Neural crest cell (in vitro differentiated cells): Measurements from ENCODE around the gene ERVV-1. TPM values are rescaled to one million over a fixed set of nuclear protein-coding genes. Genes with fewer than 3 reads are reported as not detected.

ENCODE experiments used
- DNase-seq: peaks from one replicate; pipeline ENCODE4 v3.0.0; 2021; ENCODE audit warnings: low read depth, mixed read lengths, low spot score
- H3K27ac Mint-ChIP-seq: one replicate; pipeline ENCODE4 v1.8.0; 2021; ENCODE audit warnings: mild to moderate bottlenecking, mixed read lengths; ENCODE audit not compliant: unreplicated experiment
- H3K27me3 Mint-ChIP-seq: 2 replicates; pipeline ENCODE4 v1.8.0; 2021; ENCODE audit warnings: low read depth, mild to moderate bottlenecking, mixed read lengths
- H3K36me3 Mint-ChIP-seq: 2 replicates; pipeline ENCODE4 v1.8.0; 2021; ENCODE audit warnings: low read depth, mild to moderate bottlenecking, mixed read lengths
- H3K4me1 Mint-ChIP-seq: 2 replicates; pipeline ENCODE4 v1.8.0; 2021; ENCODE audit warnings: mixed read lengths
- H3K4me3 Mint-ChIP-seq: one replicate; pipeline ENCODE4 v1.8.0; 2021; ENCODE audit warnings: mild to moderate bottlenecking, mixed read lengths
- H3K9me3 Mint-ChIP-seq: 2 replicates; pipeline ENCODE4 v1.8.0; 2021; ENCODE audit warnings: mixed read lengths
- CTCF ChIP-seq: fragments of 200-600 bp; sonication (generic); conservative IDR thresholded peaks from 2 replicates; pipeline ENCODE4 v1.5.0; 2021; ENCODE audit warnings: antibody characterized with exemption, mild to moderate bottlenecking
- total RNA-seq: library from RNA; stranded (reverse); gene quantifications from 2 replicates; pipeline ENCODE4 v1.2.1, GENCODE V29; 2021

Gene ERVV-1
- total RNA-seq, 1 donor from 2014 or later = not detected

DNA sequence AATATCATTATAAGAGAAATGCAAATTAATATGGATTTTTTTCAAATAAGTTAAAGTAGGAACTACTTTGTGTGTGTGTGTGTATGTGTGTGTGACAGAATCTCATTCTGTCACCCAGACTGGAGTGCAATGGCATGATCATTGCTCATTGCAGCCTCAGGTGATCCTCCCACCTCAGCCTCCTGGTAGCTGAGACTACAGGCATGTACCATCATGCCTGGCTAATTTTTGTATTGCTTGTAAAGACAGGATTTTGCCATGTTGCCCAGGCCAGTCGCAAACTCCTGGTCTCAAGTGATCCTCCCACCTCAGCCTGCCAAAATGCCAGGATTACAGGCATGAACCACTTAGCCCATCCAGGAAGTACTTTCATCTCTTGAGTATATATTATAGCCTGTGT lies 27.6 kb downstream of the ERVV-1 start:
- DNase-seq = no peak
- Mint-ChIP-seq H3K27me3 (no peaks in the 10 kb centered on the region), H3K9me3 (peaks cover 2% of the 10 kb centered on the region), H3K36me3 (peaks cover 3% of the 10 kb centered on the region), H3K4me3 (no peak overlapping the region), H3K4me1 (peaks cover 11% of the 10 kb centered on the region), H3K27ac (no peak overlapping the region)
- no peak for TF ChIP-seq CTCF

DNA sequence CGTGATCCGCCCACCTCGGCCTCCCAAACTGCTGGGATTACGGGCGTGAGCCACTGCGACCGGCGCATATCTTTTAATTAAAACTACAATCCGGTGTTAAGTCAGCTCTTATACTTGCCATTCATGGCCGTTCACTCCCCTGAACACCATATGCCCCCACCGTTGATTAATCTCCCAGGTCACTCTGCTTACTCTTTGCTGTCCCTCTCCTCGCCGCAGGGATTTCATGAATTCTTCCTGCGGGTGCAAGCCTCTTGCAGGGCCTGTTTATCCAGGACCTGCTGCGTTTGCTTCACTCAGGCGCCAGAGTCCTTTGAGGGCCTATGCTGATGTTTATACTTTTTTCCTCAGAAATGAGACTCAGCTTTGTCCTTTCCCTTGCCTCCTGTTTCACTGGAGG lies 31.8 kb downstream of the ERVV-1 start:
- no peak for DNase-seq
- no peaks in the 10 kb centered on the region for H3K36me3 Mint-ChIP-seq
- H3K27ac Mint-ChIP-seq = no peak overlapping the region
- TF ChIP-seq CTCF = no peak
- no peaks in the 10 kb centered on the region for H3K27me3 Mint-ChIP-seq
- H3K4me1 Mint-ChIP-seq = peaks cover 5% of the 10 kb centered on the region
- no peak overlapping the region for H3K4me3 Mint-ChIP-seq
- peaks cover 5% of the 10 kb centered on the region for H3K9me3 Mint-ChIP-seq

DNA sequence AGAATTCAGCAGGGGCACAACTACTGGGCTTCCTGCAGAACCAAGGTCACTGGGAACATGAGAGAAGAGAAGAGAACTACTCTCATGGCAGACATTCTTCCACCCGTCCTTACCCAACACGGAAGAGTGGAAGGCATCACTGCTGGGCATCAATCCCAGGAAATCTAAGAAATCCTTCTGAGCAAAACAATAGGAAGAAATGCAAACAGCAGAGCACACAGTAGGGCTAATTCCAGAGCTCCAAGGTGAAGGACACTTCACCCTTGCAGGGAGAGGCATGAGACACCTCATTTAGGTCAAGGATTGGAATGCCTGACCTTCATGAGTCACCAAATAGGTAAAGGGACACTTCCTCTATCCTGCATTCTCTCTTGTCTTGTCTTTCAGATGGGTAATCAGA lies 33.7 kb downstream of the ERVV-1 start:
- Mint-ChIP-seq H3K9me3 (peaks cover 5% of the 10 kb centered on the region), H3K27me3 (no peaks in the 10 kb centered on the region), H3K27ac (no peak overlapping the region), H3K36me3 (no peaks in the 10 kb centered on the region), H3K4me1 (peaks cover 5% of the 10 kb centered on the region), H3K4me3 (no peak overlapping the region)
- no peak for TF ChIP-seq CTCF
- DNase-seq = no peak

- H3K27me3 Mint-ChIP-seq = peaks cover 35% of the 10 kb centered on the region
- no peak for TF ChIP-seq CTCF
- H3K4me1 Mint-ChIP-seq = no peaks in the 10 kb centered on the region
- no peak overlapping the region for H3K4me3 Mint-ChIP-seq
- DNase-seq = no peak
- H3K36me3 Mint-ChIP-seq = peaks cover 9% of the 10 kb centered on the region
- H3K9me3 Mint-ChIP-seq = peaks cover 10% of the 10 kb centered on the region
- no peak overlapping the region for H3K27ac Mint-ChIP-seq
Measured at GRCh38 chr19:53055117-53055516, 41.4 kb downstream of the ERVV-1 start.

DNA sequence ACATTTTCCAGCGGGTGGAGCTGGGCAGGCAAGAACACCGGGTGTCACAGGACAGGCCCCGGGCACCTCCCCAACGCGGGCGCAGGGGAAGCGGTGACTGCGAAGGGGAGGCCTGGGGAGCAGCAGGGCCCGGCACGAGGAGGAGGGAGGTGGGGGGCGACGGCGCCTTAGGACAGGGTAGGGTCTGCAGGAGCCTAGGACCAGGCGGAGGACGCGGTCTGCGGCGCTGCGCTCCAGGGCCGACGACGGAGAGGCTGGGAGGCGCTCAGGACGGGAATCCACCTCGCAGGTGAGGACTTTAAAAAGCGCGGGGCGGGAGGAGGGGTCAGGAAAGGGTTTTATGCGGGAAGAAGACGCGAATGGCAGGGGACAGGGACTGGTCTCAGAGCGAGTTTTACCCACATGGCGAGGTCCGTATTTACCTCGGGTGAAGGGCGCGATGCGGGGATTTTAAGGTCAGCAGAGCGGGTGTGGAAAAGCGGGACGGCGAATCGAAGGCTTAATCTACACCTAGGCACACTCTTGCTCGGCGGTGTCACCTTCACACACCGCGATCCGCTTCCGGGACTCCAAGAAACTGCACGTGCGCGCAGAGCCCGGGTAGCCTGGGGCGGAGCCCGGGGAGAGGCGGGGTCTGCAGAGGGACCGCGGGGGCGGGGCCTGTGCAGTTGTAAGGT lies 44.3 kb downstream of the ERVV-1 start:
- peaks cover 16% of the 10 kb centered on the region for H3K9me3 Mint-ChIP-seq
- H3K4me1 Mint-ChIP-seq = no peaks in the 10 kb centered on the region
- peak; percentile 31 for DNase-seq
- no peak overlapping the region for H3K27ac Mint-ChIP-seq
- peak overlapping the region; percentile 73 for H3K4me3 Mint-ChIP-seq
- peaks cover 20% of the 10 kb centered on the region for H3K36me3 Mint-ChIP-seq
- peaks cover 40% of the 10 kb centered on the region for H3K27me3 Mint-ChIP-seq
- TF ChIP-seq CTCF = no peak

Other genes with a start within 250 kb of the ERVV-1 start
- 2.1 and 2.3 TPM in 2 replicates for gene ZNF600, start 227.1 kb upstream of the ERVV-1 start, total RNA-seq
- 15.8 and 19.4 TPM in 2 replicates for gene ZNF28, start 192.3 kb upstream of the ERVV-1 start, total RNA-seq
- 20.9 and 27.9 TPM in 2 replicates for gene ZNF468, start 156.3 kb upstream of the ERVV-1 start, total RNA-seq
- 26.9 and 38.1 TPM in 2 replicates for gene ZNF320, start 116.3 kb upstream of the ERVV-1 start, total RNA-seq
- 8.0 and 8.2 TPM in 2 replicates for gene ZNF888, start 90.5 kb upstream of the ERVV-1 start, total RNA-seq
- 12.0 and 13.8 TPM in 2 replicates for gene ZNF816, start 51.0 kb upstream of the ERVV-1 start, total RNA-seq
- not detected in 2 replicates for gene ERVV-2, start 30.8 kb downstream of the ERVV-1 start, total RNA-seq
- 22.7 and 23.8 TPM in 2 replicates for gene ZNF160, start 89.5 kb downstream of the ERVV-1 start, total RNA-seq
- 12.6 and 13.6 TPM in 2 replicates for gene ZNF415, start 119.0 kb downstream of the ERVV-1 start, total RNA-seq
- 14.5 and 15.8 TPM in 2 replicates for gene ZNF347, start 145.1 kb downstream of the ERVV-1 start, total RNA-seq
- 5.2 and 8.2 TPM in 2 replicates for gene ZNF665, start 179.4 kb downstream of the ERVV-1 start, total RNA-seq
- gene ZNF677, start 241.0 kb downstream of the ERVV-1 start, total RNA-seq = 26.3 and 27.0 TPM in 2 replicates
- gene VN1R2, start 244.4 kb downstream of the ERVV-1 start, total RNA-seq = not detected in 2 replicates